Upper lobe of left lung (tissue), 6 donors: Measurements from ENCODE around the gene LEMD1. TPM values are rescaled to one million over a fixed set of nuclear protein-coding genes. Genes with fewer than 3 reads are reported as not detected.

ENCODE experiments used
- ATAC-seq, 2 donors: fragments of 200-7000 bp; cut with Tn5 transposase; one replicate each; pipeline ENCODE4 v1.9.1; 2022; ENCODE audit warnings: mild to moderate bottlenecking in 2 of 2, moderate library complexity in 2 of 2; ENCODE audit not compliant: low FRiP score in 2 of 2
- DNase-seq, 2 donors: peaks; one replicate each; pipeline ENCODE4 v3.0.0-alpha.2; 2019 to 2020
- H3K27ac ChIP-seq, 4 donors: fragments of 200-600 bp; sonication (generic); one replicate each; pipeline ENCODE4 v1.5.1; 2016 to 2019
- H3K27me3 ChIP-seq, 4 donors: fragments of 200-600 bp; sonication (generic); one replicate each; pipeline ENCODE4 v1.5.1; 2017 to 2019
- H3K36me3 ChIP-seq, 4 donors: fragments of 200-600 bp; sonication (generic); one replicate each; pipeline ENCODE4 v1.5.1; 2016 to 2019
- H3K4me1 ChIP-seq, 4 donors: fragments of 200-600 bp; sonication (generic); one replicate each; pipeline ENCODE4 v1.5.1; 2018 to 2019
- H3K4me3 ChIP-seq, 4 donors: fragments of 200-600 bp; sonication (generic); one replicate each; pipeline ENCODE4 v1.5.1; 2017 to 2019; ENCODE audit warnings: mild to moderate bottlenecking in 2 of 4, moderate library complexity in 1 of 4
- H3K9me3 ChIP-seq, 4 donors: fragments of 200-600 bp; sonication (generic); one replicate each; pipeline ENCODE4 v1.5.1; 2018 to 2019
- EP300 ChIP-seq, 4 donors: sonication (generic); formaldehyde crosslinking; IDR thresholded peaks; one replicate each; pipeline ENCODE4 v1.5.1; 2017; ENCODE audit warnings: antibody characterized with exemption in 4 of 4, control low read depth in 2 of 4
- POLR2A ChIP-seq, 4 donors: fragments of 450-650 bp; IDR thresholded peaks; one replicate each; pipeline ENCODE4 v1.5.1; 2016 to 2017; ENCODE audit warnings: antibody characterized with exemption in 4 of 4, mild to moderate bottlenecking in 2 of 4
- POLR2AphosphoS5 ChIP-seq, 2 donors: sonication (generic); formaldehyde crosslinking; IDR thresholded peaks; one replicate each; pipeline ENCODE4 v1.5.1; 2017; ENCODE audit warnings: antibody characterized with exemption in 2 of 2
- WGBS, 2 donors: methylation state at CpG; one replicate each; pipeline ENCODE4 v1.1.5; 2017 to 2018; 5-methylcytosine and 5-hydroxymethylcytosine counted together
- total RNA-seq, 6 donors: library from RNA; depleted of rRNA in 4 of 6; stranded (reverse); fragments of >200 nt in 4 of 6; gene quantifications; one replicate each; pipeline versions ENCODE4 v1.1.0 to v1.2.1, GENCODE V29; 2016 to 2021
- TF ChIP-seq, protein P1 (sequence below), 6 experiments: fragments of 450-650 bp in 4 of 6; fragments of 200-600 bp in 2 of 6; sonication (generic) in 2 of 6; IDR thresholded peaks; one replicate each; pipeline ENCODE4 v1.5.1; 2016 to 2019; ENCODE audit warnings: antibody characterized with exemption in 6 of 6
- donor health status: DM: no; HTN: no; CAD: no; lungs with moderate emphysema.
- donor health status: DM: no; HTN: yes; CAD: no; lungs with severe emphysema.

The LEMD1 gene
- total RNA-seq, 6 donors from 2014 or later, result 1.1 to 14.7 (median 1.7) TPM; not detected in 2

GRCh38 chr1:205454903-205455335 lies 33.1 kb upstream of the LEMD1 start:
- Histone ChIP-seq H3K36me3 (no peaks in the 10 kb centered on the region), H3K27ac (no peak overlapping the region), H3K9me3 (no peaks in the 10 kb centered on the region), H3K27me3 (peaks cover 0 to 41% (median 22%) of the 10 kb centered on the region in 4 donors), H3K4me1 (peaks cover 16 to 30% (median 22%) of the 10 kb centered on the region in 4 donors), H3K4me3 (no peak overlapping the region)
- DNase-seq (no peak), ATAC-seq (no peak)
- TF ChIP-seq POLR2A (IDR thresholded peaks at IDR 0.05) (no peak), EP300 (IDR thresholded peaks at IDR 0.05) (no peak), POLR2AphosphoS5 (IDR thresholded peaks at IDR 0.05) (no peak)
- TF ChIP-seq, protein P1, sequence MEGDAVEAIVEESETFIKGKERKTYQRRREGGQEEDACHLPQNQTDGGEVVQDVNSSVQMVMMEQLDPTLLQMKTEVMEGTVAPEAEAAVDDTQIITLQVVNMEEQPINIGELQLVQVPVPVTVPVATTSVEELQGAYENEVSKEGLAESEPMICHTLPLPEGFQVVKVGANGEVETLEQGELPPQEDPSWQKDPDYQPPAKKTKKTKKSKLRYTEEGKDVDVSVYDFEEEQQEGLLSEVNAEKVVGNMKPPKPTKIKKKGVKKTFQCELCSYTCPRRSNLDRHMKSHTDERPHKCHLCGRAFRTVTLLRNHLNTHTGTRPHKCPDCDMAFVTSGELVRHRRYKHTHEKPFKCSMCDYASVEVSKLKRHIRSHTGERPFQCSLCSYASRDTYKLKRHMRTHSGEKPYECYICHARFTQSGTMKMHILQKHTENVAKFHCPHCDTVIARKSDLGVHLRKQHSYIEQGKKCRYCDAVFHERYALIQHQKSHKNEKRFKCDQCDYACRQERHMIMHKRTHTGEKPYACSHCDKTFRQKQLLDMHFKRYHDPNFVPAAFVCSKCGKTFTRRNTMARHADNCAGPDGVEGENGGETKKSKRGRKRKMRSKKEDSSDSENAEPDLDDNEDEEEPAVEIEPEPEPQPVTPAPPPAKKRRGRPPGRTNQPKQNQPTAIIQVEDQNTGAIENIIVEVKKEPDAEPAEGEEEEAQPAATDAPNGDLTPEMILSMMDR (IDR thresholded peaks at IDR 0.05), result no peak
- 15 to 29% methylated on average over 6 of the region's 6 CpGs for WGBS, 2 donors

DNA sequence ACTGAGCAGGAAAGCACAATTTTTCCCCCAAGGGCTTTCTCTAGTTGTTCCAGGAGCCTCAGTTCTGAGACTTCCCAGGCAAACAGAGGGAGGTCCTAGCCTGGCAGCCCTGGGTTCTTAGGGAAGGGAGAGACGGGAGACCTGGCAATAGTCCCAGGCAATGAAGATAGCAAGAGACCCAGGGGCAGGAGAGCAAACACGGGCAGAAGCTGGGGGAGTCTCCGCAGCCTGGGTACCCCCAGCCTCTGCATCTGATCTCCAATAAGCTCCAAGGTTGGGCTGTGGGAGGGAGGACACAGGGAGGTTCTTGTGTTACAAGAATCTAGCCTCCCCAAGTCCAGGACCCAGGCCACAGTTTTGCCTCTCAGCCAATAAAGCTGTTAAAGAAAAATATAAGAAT lies 31.6 kb upstream of the LEMD1 start:
- WGBS, 2 donors, result 0 to 61% methylated on average over 2 to 3 of the region's 3 CpGs
- DNase-seq (no peak), ATAC-seq (no peak)
- TF ChIP-seq, protein P1 (IDR thresholded peaks at IDR 0.05), result no peak
- TF ChIP-seq EP300 (IDR thresholded peaks at IDR 0.05) (no peak), POLR2A (IDR thresholded peaks at IDR 0.05) (no peak), POLR2AphosphoS5 (IDR thresholded peaks at IDR 0.05) (no peak)
- Histone ChIP-seq H3K9me3 (no peaks in the 10 kb centered on the region), H3K27ac (no peak overlapping the region), H3K4me1 (peaks cover 16 to 30% (median 22%) of the 10 kb centered on the region in 4 donors), H3K36me3 (no peaks in the 10 kb centered on the region), H3K4me3 (no peak overlapping the region), H3K27me3 (peaks cover 0 to 41% (median 22%) of the 10 kb centered on the region in 4 donors)

DNA sequence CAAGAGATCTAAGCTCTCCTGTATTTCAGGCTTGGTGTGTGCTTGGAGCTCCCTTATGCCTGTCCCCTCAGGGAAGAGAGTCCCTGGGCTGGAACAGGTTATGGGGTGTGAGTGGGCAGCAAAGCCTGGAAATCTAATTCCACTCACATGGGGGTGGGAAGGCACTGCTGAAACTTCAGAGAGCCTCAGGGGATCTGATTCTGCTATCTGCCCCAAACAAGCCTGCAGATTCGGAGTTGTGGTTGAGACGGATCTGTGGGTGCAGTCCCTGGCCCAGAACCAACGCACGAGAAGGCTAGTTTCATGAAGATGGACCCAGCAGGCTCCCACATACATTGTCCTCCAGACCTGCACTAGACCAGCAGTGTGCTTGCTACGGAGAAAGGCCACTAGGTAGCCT lies 31.1 kb upstream of the LEMD1 start:
- WGBS, 2 donors, result 78 to 82% methylated on average over 4 to 5 of the region's 5 CpGs
- ATAC-seq, result no peak
- no peak for DNase-seq
- H3K4me3 ChIP-seq, result no peak overlapping the region
- no peak for TF ChIP-seq EP300 (IDR thresholded peaks at IDR 0.05)
- no peak for TF ChIP-seq POLR2AphosphoS5 (IDR thresholded peaks at IDR 0.05)
- TF ChIP-seq, protein P1 (IDR thresholded peaks at IDR 0.05), result no peak
- TF ChIP-seq POLR2A (IDR thresholded peaks at IDR 0.05), result no peak
- peaks cover 0 to 39% (median 20%) of the 10 kb centered on the region in 4 donors for H3K27me3 ChIP-seq
- peaks cover 16 to 34% (median 26%) of the 10 kb centered on the region in 4 donors for H3K4me1 ChIP-seq
- no peaks in the 10 kb centered on the region for H3K36me3 ChIP-seq
- no peak overlapping the region for H3K27ac ChIP-seq
- H3K9me3 ChIP-seq, result no peaks in the 10 kb centered on the region

DNA sequence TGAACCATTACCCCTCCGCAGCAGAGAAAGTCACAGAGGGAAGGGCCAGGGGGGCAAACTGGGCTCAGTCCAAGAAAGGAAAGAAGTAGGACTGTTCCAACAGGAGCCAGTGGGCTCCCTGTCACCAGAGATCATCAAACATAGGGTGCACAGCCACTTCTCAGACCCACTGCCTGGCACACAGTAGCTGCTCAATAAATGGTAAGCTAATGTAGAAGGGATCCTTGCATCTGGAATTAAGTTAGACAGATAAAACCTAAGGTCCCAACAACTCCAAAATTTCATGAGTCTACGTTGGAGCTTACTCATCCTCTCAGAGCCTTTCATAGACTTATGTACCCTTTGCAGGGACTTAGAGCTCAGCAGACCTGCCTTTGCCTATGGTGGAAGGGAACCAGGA lies 30.5 kb upstream of the LEMD1 start:
- ATAC-seq, result no peak
- H3K4me1 ChIP-seq, result peaks cover 16 to 36% (median 28%) of the 10 kb centered on the region in 4 donors
- no peak overlapping the region for H3K27ac ChIP-seq
- no peak for DNase-seq
- no peak overlapping the region for H3K4me3 ChIP-seq
- no peaks in the 10 kb centered on the region for H3K9me3 ChIP-seq
- peaks cover 0 to 33% (median 18%) of the 10 kb centered on the region in 4 donors for H3K27me3 ChIP-seq
- H3K36me3 ChIP-seq, result no peaks in the 10 kb centered on the region
- WGBS, 2 donors, result 69 to 81% methylated on average over 2 of the region's 2 CpGs
- TF ChIP-seq EP300 (IDR thresholded peaks at IDR 0.05) (no peak), POLR2AphosphoS5 (IDR thresholded peaks at IDR 0.05) (no peak), POLR2A (IDR thresholded peaks at IDR 0.05) (no peak)
- TF ChIP-seq, protein P1 (IDR thresholded peaks at IDR 0.05), result no peak

DNA sequence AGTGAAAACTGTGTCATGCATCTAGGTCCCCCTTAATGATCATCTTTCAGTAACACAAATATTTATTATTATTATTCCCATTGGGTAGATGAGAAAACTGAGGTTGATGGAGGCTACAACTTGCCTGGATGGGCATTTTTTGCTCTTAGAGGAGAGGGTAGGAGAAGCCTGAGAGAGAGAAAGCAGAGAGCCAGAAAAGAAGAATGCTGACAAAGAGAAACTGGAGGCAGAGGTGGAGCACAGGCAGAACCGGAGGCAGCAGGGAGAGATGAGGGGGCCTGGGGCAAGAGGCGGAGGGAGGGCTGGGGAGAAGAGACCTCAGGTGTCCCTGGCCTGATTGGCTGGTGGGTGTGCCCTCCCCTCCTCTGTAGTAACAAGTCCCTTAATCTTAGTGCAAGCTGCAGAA lies 29.9 kb upstream of the LEMD1 start:
- H3K4me1 ChIP-seq, result peaks cover 10 to 31% (median 25%) of the 10 kb centered on the region in 4 donors
- peaks cover 0 to 27% (median 16%) of the 10 kb centered on the region in 4 donors for H3K27me3 ChIP-seq
- no peaks in the 10 kb centered on the region for H3K36me3 ChIP-seq
- TF ChIP-seq EP300 (IDR thresholded peaks at IDR 0.05) (no peak), POLR2AphosphoS5 (IDR thresholded peaks at IDR 0.05) (no peak), POLR2A (IDR thresholded peaks at IDR 0.05) (no peak)
- TF ChIP-seq, protein P1 (IDR thresholded peaks at IDR 0.05), result no peak
- ATAC-seq (no peak), DNase-seq (no peak)
- H3K9me3 ChIP-seq, result no peaks in the 10 kb centered on the region
- no peak overlapping the region for H3K27ac ChIP-seq
- H3K4me3 ChIP-seq, result no peak overlapping the region
- WGBS, 2 donors, result 72 to 73% methylated on average over 2 of the region's 2 CpGs
